Mucosa of rectum (tissue), 2 donors: ENCODE results near the gene FGF21.

Experiments
- H3K27ac ChIP-seq, 2 donors: one replicate each; pipeline ENCODE4 v1.7.0; 2013; ENCODE audit warnings: inconsistent platforms in 2 of 2, low read depth in 2 of 2, low read length in 2 of 2
- H3K27me3 ChIP-seq, 2 donors: one replicate each; pipeline ENCODE4 v1.7.0; 2013; ENCODE audit warnings: low read length in 2 of 2; ENCODE audit not compliant: control insufficient read depth in 2 of 2, insufficient read depth in 2 of 2
- H3K36me3 ChIP-seq, 2 donors: one replicate each; pipeline ENCODE4 v1.7.0; 2013; ENCODE audit warnings: low read length in 2 of 2; ENCODE audit not compliant: control insufficient read depth in 2 of 2, insufficient read depth in 2 of 2
- H3K4me1 ChIP-seq, 2 donors: one replicate each; pipeline ENCODE4 v1.7.0; 2013; ENCODE audit warnings: low read length in 2 of 2, mild to moderate bottlenecking in 1 of 2; ENCODE audit not compliant: control insufficient read depth in 2 of 2, insufficient read depth in 2 of 2
- H3K4me3 ChIP-seq, 2 donors: one replicate each; pipeline ENCODE4 v1.7.0; 2013; ENCODE audit warnings: low read length in 2 of 2
- H3K9ac ChIP-seq, 2 donors: one replicate each; pipeline ENCODE4 v1.7.0; 2013; ENCODE audit warnings: low read length in 2 of 2, low read depth in 1 of 2, mild to moderate bottlenecking in 1 of 2
- H3K9me3 ChIP-seq, 2 donors: one replicate each; pipeline ENCODE4 v1.7.0; 2013; ENCODE audit warnings: low read length in 2 of 2; ENCODE audit not compliant: control insufficient read depth in 2 of 2
- donor health status: healthy.
- donor health status: Normal muscosa, but diverticular disease.

Gene FGF21

DNA sequence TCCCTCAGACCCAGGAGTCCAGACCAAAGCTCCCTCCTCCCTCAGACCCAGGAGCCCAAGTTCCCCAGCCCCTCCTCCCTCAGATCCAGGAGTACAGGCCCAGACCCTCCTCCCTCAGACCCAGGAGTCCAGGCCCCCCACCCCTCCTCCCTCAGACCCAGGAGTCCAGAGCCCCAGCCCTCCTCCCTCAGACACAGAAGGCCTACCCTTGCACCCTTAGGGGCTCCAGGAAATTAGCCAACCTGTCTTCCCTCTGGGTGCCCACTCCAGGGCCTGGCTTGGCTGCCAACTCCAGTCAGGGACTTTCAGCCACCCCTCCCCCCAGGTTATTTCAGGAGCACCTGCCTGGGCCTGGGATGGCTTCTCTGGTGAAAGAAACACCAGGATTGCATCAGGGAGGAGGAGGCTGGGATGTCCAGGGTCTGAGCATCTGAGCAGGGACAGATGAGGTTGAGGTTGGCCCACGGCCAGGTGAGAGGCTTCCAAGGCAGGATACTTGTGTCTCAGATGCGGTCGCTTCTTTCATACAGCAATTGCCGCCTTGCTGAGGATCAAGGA, at the start of gene FGF21:
Gene FGF21, plus strand, starts transcription at position 441 of the 558 bp plus-strand sequence. CDS start 713 bp downstream, outside the sequence.
- Histone ChIP-seq H3K9ac (no peak within 1 kb of the TSS), H3K4me1 (peaks cover 8 to 11% of the 10 kb centered on the region in 2 donors), H3K27me3 (peaks cover 9% of the 10 kb centered on the region in 2 donors), H3K9me3 (no peaks in the 10 kb centered on the region), H3K36me3 (no peaks in the 10 kb centered on the region), H3K4me3 (no peak within 1 kb of the TSS), H3K27ac (no peak within 1 kb of the TSS)

DNA sequence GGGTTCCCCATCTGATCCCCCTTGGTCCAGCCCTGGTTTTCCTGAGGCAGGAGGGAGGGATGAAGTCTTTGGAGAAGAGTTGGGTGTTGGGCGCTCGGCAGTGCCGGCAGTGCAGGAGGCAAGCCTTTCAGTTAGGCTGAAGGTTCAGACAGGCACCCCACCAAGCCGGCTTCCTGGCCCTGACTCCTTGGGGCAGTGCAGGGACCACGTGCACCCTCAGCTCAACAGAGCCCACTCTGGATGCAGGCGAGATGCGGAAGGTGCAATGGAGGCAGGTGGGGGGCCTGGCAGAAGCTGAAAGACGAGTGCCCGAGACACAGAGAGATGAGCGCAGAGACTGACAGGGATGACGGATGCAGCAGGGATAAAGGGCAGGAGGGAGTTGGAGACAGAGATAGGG, 46.9 kb upstream of the FGF21 start:
- Histone ChIP-seq H3K9me3 (peaks cover 0 to 2% of the 10 kb centered on the region in 2 donors), H3K4me3 (no peak overlapping the region), H3K36me3 (peaks cover 7 to 9% of the 10 kb centered on the region in 2 donors), H3K27ac (no peak overlapping the region), H3K9ac (no peak overlapping the region), H3K4me1 (peaks cover 7 to 8% of the 10 kb centered on the region in 2 donors), H3K27me3 (no peaks in the 10 kb centered on the region)

DNA sequence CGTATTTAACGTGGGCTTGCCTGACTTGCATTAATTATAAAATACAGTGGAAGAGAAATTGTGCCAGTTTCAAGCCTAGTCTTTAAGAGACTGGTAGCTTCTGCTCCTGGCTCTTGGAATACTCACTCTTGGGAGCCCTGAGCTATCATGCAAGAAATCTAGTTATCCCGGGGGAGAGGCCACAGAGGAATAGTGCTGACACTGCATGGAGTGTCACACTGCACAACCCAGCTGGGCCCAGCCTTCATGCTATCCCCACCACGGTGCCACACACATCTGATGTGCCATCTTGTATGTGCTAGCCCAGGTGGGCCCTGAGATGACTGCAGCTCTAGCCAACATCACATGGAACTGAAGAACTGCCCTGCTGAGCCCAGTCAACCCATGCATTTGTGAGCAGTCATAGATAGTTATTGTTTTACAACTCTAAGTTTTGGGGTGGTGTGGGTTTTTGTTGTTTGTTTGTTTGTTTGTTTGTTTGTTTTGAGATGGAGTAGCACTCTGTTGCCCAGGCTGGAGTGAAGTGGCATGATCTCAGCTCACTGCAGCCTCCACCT, 44.1 kb upstream of the FGF21 start:
- no peaks in the 10 kb centered on the region for H3K36me3 ChIP-seq
- H3K4me3 ChIP-seq: no peak overlapping the region
- peaks cover 22 to 28% of the 10 kb centered on the region in 2 donors for H3K4me1 ChIP-seq
- no peak overlapping the region for H3K9ac ChIP-seq
- H3K27ac ChIP-seq: no peak overlapping the region
- H3K27me3 ChIP-seq: no peaks in the 10 kb centered on the region
- H3K9me3 ChIP-seq: peaks cover 0 to 2% of the 10 kb centered on the region in 2 donors

- no peaks in the 10 kb centered on the region for H3K27me3 ChIP-seq
- peaks cover 24 to 36% of the 10 kb centered on the region in 2 donors for H3K4me1 ChIP-seq
- H3K27ac ChIP-seq: peak overlapping the region; percentile 53 to 89
- peak overlapping the region; percentile 58 to 77 for H3K9ac ChIP-seq
- peak overlapping the region; percentile 82 to 91 for H3K4me3 ChIP-seq
- peaks cover 0 to 2% of the 10 kb centered on the region in 2 donors for H3K9me3 ChIP-seq
- no peaks in the 10 kb centered on the region for H3K36me3 ChIP-seq
Observed at GRCh38 chr19:48713041-48713863, 42.1 kb upstream of the FGF21 start.

DNA sequence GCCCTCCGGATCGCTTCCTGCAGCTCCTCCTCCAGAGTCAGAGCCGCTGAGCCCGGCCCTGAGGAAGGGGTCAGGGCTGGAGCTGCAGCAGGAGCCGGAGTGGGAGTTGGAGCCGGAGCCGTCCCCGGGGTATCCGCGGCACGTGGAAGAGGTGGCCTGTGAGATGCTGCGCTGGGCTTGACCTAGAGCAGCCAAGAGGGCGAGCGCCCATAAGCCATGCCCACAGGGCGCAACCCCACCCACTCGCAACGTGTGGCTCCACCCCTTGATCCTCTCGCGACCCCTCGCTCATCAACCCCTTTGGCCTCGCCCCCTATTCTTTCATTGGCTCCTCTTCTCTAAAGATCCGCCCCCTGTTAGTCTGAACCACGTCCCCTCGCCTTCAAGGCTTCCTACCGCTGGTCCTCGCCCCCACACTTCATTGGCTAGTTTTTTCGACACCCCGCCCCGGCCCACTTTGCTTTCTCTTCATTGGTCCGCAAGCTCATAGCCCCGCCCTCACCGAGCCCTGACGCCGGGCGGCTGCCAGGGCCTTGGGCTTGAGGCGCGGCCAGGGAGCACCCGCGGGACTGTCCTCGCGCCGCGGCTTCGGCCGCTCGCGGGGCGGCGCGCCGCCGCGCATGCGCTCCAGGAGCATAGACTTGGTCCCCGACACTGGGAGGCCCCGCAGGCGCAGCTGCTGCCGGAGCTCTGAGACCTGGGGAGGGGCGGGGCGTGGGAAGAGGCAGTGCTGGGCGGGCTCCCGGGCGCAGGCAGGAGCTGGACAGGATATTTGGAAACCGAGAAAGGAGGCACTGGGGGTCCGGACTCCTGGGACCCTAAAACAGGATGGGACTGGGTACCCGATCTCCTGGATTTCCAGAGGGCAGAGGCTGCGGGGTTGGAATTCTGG, 41.2 kb upstream of the FGF21 start:
- Histone ChIP-seq H3K4me3 (peak overlapping the region; percentile 82 to 91), H3K27me3 (no peaks in the 10 kb centered on the region), H3K9me3 (peaks cover 0 to 2% of the 10 kb centered on the region in 2 donors), H3K36me3 (no peaks in the 10 kb centered on the region), H3K4me1 (peaks cover 24 to 36% of the 10 kb centered on the region in 2 donors), H3K9ac (peak overlapping the region; percentile 88 to 93), H3K27ac (peak overlapping the region; percentile 81 to 89)

DNA sequence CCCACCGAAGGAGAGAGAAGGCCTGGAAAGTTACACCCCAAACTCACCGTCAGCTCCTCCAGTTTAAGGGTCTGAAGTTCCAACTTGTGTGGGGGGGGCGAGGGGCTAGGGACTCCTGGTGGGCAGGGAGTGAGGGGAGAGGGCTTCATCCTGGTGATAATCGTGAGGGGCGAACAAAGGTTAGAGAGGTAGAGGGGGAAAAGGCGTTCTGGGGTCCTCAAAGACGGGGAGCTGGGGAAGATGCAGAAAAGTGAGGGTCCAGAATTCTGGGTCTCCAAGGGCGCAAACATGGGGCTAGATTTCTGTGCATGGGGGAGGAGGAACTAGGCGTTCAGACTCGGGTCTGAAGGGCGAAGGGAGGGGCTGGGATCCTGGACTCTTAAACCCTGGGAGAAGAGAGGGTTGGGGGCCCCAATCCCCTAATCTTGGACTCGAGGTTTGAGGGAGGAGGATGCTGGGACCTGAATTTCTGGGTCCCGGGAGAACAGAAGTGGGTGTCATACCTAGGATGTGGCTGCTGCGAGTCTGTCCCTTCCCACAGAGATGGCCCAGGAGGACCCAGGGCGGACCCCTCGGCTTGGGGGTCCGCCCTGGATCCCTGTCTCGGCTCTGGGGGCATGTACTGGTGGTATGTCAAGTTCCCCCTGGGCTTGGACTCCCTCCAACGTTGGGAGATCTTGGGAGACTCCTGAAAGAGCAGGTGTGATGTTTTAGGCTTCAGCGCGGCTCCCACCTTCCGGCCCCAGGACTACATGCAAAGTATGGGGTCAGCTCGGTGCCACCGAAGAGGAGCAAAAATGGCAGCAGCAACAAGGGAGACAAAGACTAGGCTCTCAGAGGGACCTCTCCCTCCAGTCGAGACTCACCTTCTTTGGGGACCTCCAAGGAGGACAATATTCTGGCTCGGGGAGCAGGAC, 40.3 kb upstream of the FGF21 start:
- Histone ChIP-seq H3K4me1 (peaks cover 24 to 36% of the 10 kb centered on the region in 2 donors), H3K27me3 (no peaks in the 10 kb centered on the region), H3K9me3 (peaks cover 0 to 2% of the 10 kb centered on the region in 2 donors), H3K4me3 (peak overlapping the region; percentile 74 to 75), H3K9ac (peak overlapping the region; percentile 88 to 93), H3K27ac (peak overlapping the region; percentile 81 to 89), H3K36me3 (no peaks in the 10 kb centered on the region)

- Histone ChIP-seq H3K27ac (peak overlapping the region; percentile 27 to 89), H3K36me3 (no peaks in the 10 kb centered on the region), H3K9ac (peak overlapping the region in 1 of 2 donors; percentile 39), H3K4me3 (peak overlapping the region in 1 of 2 donors; percentile 74), H3K4me1 (peaks cover 24 to 36% of the 10 kb centered on the region in 2 donors), H3K27me3 (no peaks in the 10 kb centered on the region), H3K9me3 (peaks cover 0 to 2% of the 10 kb centered on the region in 2 donors)
Observed at GRCh38 chr19:48715681-48716171, 39.6 kb upstream of the FGF21 start.

DNA sequence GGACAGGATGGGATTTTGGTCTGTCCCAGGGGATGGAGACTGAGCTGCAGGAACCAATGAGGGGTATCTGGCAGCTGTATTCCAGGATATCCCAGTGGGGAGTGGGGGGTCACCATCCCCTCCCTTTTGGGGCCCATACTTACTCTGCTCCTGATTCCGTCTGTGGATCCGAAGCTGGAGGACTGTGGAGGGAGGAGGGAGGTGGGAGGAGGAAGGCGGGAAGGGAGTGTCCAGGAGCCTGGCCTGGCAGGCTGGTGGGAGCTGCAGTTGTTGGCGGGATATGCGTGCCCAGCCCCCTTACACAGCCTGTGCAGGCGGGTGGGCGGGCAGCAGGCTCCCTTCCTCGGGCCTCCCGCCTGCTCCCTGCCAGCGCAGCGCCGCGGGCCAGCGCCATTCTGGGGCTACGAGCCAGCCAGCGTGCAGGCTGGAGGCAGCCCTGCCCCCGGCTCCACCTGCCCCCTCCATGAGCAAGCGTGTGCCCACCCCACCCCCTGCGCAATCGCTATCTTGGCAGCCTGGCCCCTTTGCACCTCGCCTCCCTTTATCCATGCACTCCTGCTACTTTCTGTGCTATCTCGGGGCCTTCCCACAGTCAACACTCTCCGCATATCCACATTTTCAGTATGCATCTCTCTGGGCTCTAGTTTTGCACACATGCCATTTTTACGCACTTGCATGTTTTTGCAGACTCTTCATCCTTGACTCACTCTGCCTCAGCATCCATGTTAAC, 38.6 kb upstream of the FGF21 start:
- Histone ChIP-seq H3K36me3 (no peaks in the 10 kb centered on the region), H3K9ac (peak overlapping the region in 1 of 2 donors; percentile 17), H3K27me3 (no peaks in the 10 kb centered on the region), H3K4me1 (peaks cover 24 to 36% of the 10 kb centered on the region in 2 donors), H3K9me3 (no peaks in the 10 kb centered on the region), H3K4me3 (peak overlapping the region in 1 of 2 donors; percentile 31), H3K27ac (peak overlapping the region; percentile 27 to 63)
